ENCODE measurements around the gene GATAD2A.

The GATAD2A gene

DNA sequence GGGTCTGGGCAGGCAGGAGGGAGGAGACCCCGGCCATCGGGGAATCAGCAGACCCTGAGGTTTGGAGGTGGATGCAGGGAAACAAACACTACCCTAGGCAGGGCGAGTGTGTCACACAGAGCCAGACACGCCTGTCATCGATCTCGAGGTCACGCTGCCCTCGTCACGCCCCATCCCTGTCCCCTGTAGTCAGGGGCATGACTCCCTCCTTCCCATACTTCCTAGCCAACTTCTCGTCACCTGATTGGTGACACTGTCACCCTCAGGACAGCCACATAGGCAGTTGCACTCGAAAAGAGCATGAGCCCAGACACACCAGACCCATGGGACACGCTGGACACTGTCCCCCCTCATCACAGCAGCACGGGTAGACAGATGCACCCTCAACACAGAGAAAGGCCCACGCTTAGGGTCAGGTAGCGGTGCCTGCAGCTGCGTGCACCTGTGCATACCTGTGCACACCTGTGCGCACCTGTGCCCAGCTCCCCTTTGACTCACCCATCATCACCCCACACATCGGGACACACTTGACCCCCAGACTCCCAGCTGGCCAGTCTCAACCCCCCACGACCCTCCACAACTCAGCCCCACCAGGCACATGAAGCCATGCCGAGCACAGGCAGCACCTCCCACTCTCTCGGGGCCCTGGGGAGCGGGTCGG is 144.5 kb downstream of the GATAD2A start:
- DNase-seq: no peak

GRCh38 chr19:19550485-19550929 is 145.0 kb downstream of the GATAD2A start:
- DNase-seq: no peak

- no peak for DNase-seq
Observed at GRCh38 chr19:19550972-19551852, 145.7 kb downstream of the GATAD2A start.

- DNase-seq: no peak
Observed at GRCh38 chr19:19551853-19552192, 146.3 kb downstream of the GATAD2A start.

DNA sequence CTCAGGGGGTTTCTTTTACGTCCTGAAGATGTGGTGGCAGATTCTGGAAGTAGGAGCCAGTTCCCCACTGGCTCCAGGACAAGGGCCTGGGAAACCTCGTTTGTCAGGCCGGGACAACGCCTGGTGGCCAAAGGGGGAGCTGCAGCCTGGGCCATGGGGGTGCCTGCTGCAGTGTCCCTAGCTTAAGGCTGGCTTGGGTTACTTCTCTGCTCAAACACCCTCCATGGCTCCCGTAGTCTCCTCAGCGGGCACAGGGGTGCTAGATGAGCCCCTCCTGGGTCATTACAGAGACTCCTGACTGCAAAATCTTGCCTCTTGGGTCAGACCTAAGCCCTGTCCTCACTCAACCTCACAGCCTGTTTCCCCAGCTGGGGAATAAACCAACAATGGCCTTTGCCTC is 147.3 kb downstream of the GATAD2A start:
- DNase-seq: no peak

DNA sequence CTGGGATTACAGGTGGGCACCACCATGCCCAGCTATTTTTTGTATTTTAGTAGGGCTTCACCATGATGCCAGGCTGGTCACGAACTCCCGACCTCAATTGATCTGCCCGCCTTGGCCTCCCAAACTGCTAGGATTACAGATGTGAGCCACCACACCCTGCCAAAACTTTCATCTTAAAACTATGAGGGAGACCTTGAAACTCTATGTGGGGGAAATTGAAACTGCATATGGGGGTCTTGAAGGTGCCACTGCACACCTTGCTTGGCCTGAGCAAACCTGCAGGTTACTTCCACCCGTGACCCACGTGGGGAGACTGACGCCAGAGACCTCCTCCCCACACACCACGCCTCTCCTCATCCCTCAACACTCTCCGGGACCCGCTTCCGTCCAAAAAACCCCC is 148.2 kb downstream of the GATAD2A start:
- no peak for DNase-seq

DNA sequence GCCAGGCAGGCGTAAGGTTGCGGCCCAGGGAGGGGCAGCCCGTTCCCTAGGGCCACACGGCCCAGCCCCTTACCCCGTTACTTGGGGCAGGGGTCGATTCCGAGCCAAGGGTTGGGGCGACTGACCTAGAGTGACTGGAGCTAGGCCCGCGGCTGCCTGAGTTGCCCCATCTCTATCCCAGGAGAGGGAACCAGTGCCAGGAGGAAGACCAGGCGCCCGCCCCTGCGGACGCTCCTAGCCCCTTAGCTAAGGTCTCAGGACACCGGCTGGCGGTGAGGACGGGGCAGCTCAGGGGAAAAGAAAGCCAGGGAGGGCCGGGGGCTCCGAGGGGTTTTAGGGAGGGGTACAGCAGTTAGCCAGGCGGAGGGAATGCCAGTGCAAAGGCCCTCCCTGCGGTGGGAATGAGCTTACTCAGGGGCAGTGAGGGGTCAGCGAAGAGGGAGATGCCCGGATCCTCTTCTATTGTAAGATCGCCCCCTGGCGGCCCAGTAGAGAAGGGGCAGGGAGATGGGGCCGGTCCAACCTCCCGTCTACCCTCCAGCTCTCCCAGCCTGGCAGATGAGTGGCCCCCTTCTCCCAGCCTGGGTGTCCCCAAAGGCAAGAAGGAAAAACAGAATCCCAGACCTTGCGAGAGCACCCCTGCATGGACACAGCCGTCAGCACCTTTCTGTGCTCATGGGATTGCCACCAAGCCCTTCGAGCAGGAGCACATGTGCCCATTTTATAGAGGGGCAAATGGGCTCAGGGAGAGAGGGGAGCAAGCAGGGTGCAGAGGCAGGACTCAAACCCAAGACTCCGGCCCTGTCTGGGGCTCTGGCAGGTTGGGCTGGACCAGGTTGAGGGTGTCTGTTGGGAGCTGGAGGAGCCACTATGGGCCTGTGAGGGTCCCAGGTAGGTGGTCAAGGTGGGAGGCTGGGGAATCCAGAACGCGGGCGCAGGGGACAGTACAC is 148.9 kb downstream of the GATAD2A start:
- DNase-seq: peak; percentile 65

GRCh38 chr19:19558055-19558454 is 152.6 kb downstream of the GATAD2A start:
- DNase-seq: no peak

All from stimulated activated CD4-positive, alpha-beta T cell treated with anti-CD3 and anti-CD28 coated beads, Interleukin-1b, Interleukin-23, amount 100 ng/mL, for 48 hours (primary cell).